Right lobe of liver (tissue), 6 donors: ENCODE results near the gene GIMAP1. TPM values are rescaled to one million over a fixed set of nuclear protein-coding genes. Genes with fewer than 3 reads are reported as not detected.
A peak's percentile ranks its signal among the peaks of the same experiment; 100 is the strongest.
"Not testable (repeated sequence)": the region's sequence is repeated elsewhere in the genome, so short reads cannot be mapped to it uniquely, and the experiment has no call there.

Experiments
- ATAC-seq, 4 donors: fragments of 200-7000 bp; cut with Tn5 transposase; one replicate each; pipeline ENCODE4 v1.9.1; 2020; ENCODE audit warnings: mild to moderate bottlenecking in 4 of 4, moderate library complexity in 4 of 4
- DNase-seq, 3 donors: peaks; one replicate each; pipeline ENCODE4 v3.0.0-alpha.2; 2020
- H3K27ac ChIP-seq, 3 donors: fragments of 200-600 bp; one replicate each; pipeline ENCODE4 v1.8.0; 2022
- H3K27me3 ChIP-seq, 2 donors: fragments of 200-600 bp; one replicate each; pipeline ENCODE4 v1.8.0; 2022
- H3K36me3 ChIP-seq, 4 donors: fragments of 200-600 bp; sonication (generic) in 1 of 4; one replicate each; pipeline versions ENCODE4 v1.5.1 to v1.8.0; 2017 to 2022; ENCODE audit warnings: control low read depth in 1 of 4
- H3K4me1 ChIP-seq, 4 donors: fragments of 200-600 bp; sonication (generic) in 1 of 4; one replicate each; pipeline versions ENCODE4 v1.5.1 to v1.8.0; 2017 to 2022; ENCODE audit warnings: control low read depth in 1 of 4
- H3K4me3 ChIP-seq, 3 donors: fragments of 200-600 bp; one replicate each; pipeline ENCODE4 v1.8.0; 2022
- H3K9me3 ChIP-seq, 4 donors: fragments of 200-600 bp; sonication (generic) in 1 of 4; one replicate each; pipeline versions ENCODE4 v1.5.1 to v1.8.0; 2017 to 2022; ENCODE audit warnings: control low read depth in 1 of 4
- POLR2A ChIP-seq: fragments of 450-650 bp; IDR thresholded peaks from one replicate; pipeline ENCODE4 v1.6.1; 2017; ENCODE audit warnings: antibody characterized with exemption, mild to moderate bottlenecking
- WGBS: methylation state at CpG from one replicate; pipeline ENCODE4 v1.1.6; 2018; ENCODE audit warnings: low coverage, low lambda C conversion rate; ENCODE audit not compliant: insufficient coverage; ENCODE audit errors: missing lambda C conversion rate; 5-methylcytosine and 5-hydroxymethylcytosine counted together
- intact Hi-C, 2 donors: fragments of 100-400 bp; cut with DNase I; formaldehyde crosslinking; loops; one replicate each; pipeline versions ENCODE4 v1.11.2 to v1.14.1; 2022
- long read RNA-seq: library from polyadenylated mRNA; unstranded; transcript quantifications from one replicate; pipeline ENCODE4 v2.0.0, GENCODE V29; 2019
- total RNA-seq, 6 experiments: library from RNA; depleted of rRNA in 2 of 6; stranded (reverse); fragments of >200 nt in 2 of 6; fragmentation: NEBNext Ultra II Directional in 3 of 6; extraction: Animal tissue kit (Norgen Biotek cat#: 25700) in 3 of 6; gene quantifications; one replicate each; pipeline versions ENCODE4 v1.1.0 to v1.2.4, GENCODE V29; 2016 to 2023
- TF ChIP-seq, protein P1 (sequence below), 4 donors: fragments of 200-600 bp in 3 of 4; fragments of 450-650 bp in 1 of 4; IDR thresholded peaks; one replicate each; pipeline versions ENCODE4 v1.5.1 to v1.8.0; 2016 to 2022; ENCODE audit warnings: antibody characterized with exemption in 4 of 4, mild to moderate bottlenecking in 2 of 4
- donor health status: DM: no; HTN: yes; CAD: no.
- donor health status: DM: no; HTN: no; CAD: no.
- donor health status: DM: no; HTN: no; CAD: no.
- donor health status: DM: no; HTN: yes; CAD: no.
- donor health status: DM: no; HTN: yes; CAD: no.

The GIMAP1 gene
- 1 to 10 TPM in 5 of 6 experiments, under 1 TPM in 1; 0.73 to 2.4 (median 1.8) TPM for total RNA-seq
- long read RNA-seq, result 0 reads

DNA sequence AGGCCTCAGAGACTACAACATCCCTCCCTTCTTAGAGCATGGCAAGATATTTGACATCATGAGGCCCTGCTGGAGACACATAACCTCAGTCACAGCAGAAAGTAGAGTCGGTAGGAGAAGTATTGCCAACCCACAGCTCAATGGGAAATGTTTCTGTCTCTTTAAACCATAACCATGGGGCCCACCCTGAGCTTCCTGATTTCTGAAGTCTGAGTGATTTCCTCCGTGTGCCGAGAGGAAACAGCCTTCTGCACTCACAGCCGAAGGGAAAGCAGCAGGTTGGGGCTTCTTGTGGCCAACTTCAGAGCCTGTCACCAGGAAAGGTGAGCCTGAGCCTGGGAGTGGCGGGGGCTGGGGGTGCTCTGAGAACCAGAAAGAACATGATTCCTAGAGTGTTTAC, at the start of gene GIMAP1:
Gene GIMAP1, plus strand, starts transcription at position 246 of the 400 bp plus-strand sequence. CDS start 2,435 bp downstream, outside the sequence.
- DNase-seq, result no peak
- peak; percentile 30 for TF ChIP-seq POLR2A
- TF ChIP-seq, protein P1, sequence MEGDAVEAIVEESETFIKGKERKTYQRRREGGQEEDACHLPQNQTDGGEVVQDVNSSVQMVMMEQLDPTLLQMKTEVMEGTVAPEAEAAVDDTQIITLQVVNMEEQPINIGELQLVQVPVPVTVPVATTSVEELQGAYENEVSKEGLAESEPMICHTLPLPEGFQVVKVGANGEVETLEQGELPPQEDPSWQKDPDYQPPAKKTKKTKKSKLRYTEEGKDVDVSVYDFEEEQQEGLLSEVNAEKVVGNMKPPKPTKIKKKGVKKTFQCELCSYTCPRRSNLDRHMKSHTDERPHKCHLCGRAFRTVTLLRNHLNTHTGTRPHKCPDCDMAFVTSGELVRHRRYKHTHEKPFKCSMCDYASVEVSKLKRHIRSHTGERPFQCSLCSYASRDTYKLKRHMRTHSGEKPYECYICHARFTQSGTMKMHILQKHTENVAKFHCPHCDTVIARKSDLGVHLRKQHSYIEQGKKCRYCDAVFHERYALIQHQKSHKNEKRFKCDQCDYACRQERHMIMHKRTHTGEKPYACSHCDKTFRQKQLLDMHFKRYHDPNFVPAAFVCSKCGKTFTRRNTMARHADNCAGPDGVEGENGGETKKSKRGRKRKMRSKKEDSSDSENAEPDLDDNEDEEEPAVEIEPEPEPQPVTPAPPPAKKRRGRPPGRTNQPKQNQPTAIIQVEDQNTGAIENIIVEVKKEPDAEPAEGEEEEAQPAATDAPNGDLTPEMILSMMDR (IDR thresholded peaks at IDR 0.05), result no peak
- H3K27me3 ChIP-seq, result no peaks in the 10 kb centered on the region
- H3K9me3 ChIP-seq, result peaks cover 0 to 3% (median 0%) of the 10 kb centered on the region in 4 donors
- H3K4me3 ChIP-seq, result peak within 1 kb of the TSS; percentile 38 to 49 (median 44)
- H3K4me1 ChIP-seq, result no peaks in the 10 kb centered on the region
- no peaks in the 10 kb centered on the region for H3K36me3 ChIP-seq
- intact Hi-C loops, result no loop called here
- peak within 1 kb of the TSS; percentile 47 to 68 (median 54) for H3K27ac ChIP-seq
- WGBS, result 30% methylated on average over 3 of the region's 5 CpGs
- peak; percentile 76 to 83 (median 81) for ATAC-seq

DNA sequence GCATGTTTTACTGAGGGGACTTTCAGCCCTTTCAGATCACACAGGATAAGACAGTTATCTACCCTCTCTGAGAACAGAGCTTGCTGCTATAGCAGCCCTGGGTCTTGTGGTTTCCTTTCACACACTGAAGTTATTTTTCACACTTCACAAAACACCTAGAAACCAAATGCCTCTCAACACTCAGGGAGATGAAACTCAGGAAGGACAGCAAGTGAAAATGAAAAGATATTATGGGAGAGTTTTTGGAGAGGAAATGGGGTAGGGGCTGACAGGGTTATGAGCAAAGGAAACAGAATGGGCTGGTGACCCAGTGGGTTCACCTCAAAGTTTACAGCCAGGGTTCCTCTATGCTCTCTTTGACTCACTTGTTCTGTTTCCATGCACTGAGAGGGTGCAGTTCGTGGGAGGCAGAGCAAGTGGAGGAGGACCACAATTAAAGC, 47.9 kb upstream of the GIMAP1 start:
- Histone ChIP-seq H3K36me3 (no peaks in the 10 kb centered on the region), H3K27ac (no peak overlapping the region)

DNA sequence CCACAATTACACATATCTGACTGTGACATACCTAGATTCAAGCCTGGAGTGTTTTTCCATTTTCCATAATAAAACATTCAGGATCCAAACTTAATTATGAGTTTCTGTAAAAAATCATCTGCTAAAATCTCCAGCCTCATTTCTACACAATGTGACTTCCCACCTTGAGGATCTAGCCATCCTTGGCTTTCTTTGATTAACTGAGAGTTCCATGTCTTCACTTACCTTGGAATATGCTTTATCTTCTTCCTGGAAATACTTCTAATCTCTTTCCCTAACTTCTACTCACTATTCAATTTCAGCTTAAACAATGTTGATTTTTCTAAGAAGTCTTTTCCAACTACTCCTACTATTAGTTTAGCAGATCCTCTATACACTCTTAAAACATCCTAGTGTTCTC, 47.4 kb upstream of the GIMAP1 start:
- no peak for ATAC-seq
- no peak for TF ChIP-seq POLR2A
- TF ChIP-seq, protein P1 (IDR thresholded peaks at IDR 0.05), result no peak
- no peaks in the 10 kb centered on the region for H3K4me1 ChIP-seq

More for the DNA sequence above, 47.9 kb upstream of the GIMAP1 start:
- TF ChIP-seq, protein P1 (IDR thresholded peaks at IDR 0.05), result no peak
- TF ChIP-seq POLR2A, result no peak
- no peak overlapping the region for H3K4me3 ChIP-seq
- no peak for DNase-seq
- H3K9me3 ChIP-seq, result no peaks in the 10 kb centered on the region
- 50% methylated on average over 1 of the region's 1 CpG for WGBS
- H3K4me1 ChIP-seq, result no peaks in the 10 kb centered on the region
- ATAC-seq, result peak; percentile 32 to 53 (median 45)
- no peaks in the 10 kb centered on the region for H3K27me3 ChIP-seq
- intact Hi-C loops, result no loop called here

DNA sequence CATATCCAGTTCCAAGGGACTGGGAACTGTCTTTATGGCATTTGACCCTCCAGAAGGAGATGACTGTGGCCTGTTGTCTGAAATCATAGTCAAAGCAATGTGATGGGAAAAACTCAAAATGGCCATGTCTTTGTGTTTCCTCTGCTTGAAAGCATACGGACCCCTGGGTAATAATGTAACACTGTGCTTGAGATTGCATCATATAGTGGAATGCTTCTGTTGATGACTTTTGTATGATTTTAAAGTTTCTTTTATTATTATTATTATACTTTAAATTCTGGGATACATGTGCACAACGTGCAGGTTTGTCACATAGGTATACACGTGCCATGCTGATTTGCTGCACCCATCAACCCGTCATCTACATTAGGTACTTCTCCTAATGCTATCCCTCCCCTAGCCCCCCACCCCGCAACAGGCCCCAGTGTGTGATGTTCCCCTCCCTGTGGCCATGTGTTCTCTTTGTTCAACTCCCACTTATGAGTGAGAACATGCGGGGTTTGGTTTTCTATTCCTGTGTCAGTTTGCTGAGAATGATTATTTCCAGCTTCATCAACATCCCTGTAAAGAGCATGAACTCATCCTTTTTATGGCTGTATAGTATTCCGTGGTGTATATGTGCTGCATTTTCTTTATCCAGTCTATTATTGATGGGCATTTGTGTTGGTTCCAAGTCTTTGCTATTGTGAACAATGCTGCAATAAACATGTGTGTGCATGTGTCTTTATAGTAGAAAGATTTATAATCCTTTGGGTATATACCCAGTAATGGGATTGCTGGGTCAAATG, 44.4 kb upstream of the GIMAP1 start:
- DNase-seq, H3K9me3 ChIP-seq, ATAC-seq, intact Hi-C loops, H3K27ac ChIP-seq, H3K4me1 ChIP-seq, H3K4me3 ChIP-seq, H3K36me3 ChIP-seq, H3K27me3 ChIP-seq: not testable (repeated sequence)
- 75% methylated on average over 6 of the region's 7 CpGs for WGBS

More for the DNA sequence above, 47.4 kb upstream of the GIMAP1 start:
- H3K27ac ChIP-seq, result no peak overlapping the region
- H3K9me3 ChIP-seq, result no peaks in the 10 kb centered on the region
- H3K36me3 ChIP-seq, result no peaks in the 10 kb centered on the region
- intact Hi-C loops, result no loop called here
- no peak overlapping the region for H3K4me3 ChIP-seq
- DNase-seq, result no peak
- no peaks in the 10 kb centered on the region for H3K27me3 ChIP-seq

DNA sequence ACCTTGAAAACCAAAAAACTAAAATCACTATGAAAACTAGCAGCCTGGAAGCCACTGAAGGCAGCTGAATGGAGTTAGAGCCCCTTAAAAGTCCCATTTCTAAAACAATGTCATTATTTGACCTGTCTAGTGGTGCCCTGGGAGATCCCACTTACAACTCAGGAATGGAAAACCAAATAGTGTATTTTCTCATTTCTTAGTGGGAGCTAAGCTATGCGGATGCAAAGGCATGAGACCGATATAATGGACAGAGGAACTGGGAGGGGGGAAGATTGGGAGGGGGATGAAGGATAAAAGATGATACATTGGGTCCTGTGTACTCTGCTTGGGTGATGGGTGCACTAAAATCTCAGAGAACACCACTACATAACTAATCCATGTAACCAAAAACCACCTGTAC, 40.7 kb upstream of the GIMAP1 start:
- no peaks in the 10 kb centered on the region for H3K9me3 ChIP-seq
- intact Hi-C loops, result no loop called here
- peak overlapping the region in 1 of 3 donors; percentile 25 for H3K27ac ChIP-seq
- H3K4me1 ChIP-seq, result no peaks in the 10 kb centered on the region
- H3K4me3 ChIP-seq, result no peak overlapping the region
- no CpG with 5 or more reads among the region's 2 CpGs for WGBS
- ATAC-seq (peak in 2 of 4 donors; percentile 19 to 23), DNase-seq (no peak)
- H3K36me3 ChIP-seq, result no peaks in the 10 kb centered on the region
- H3K27me3 ChIP-seq, result no peaks in the 10 kb centered on the region
- TF ChIP-seq POLR2A, result no peak
- TF ChIP-seq, protein P1 (IDR thresholded peaks at IDR 0.05), result no peak

DNA sequence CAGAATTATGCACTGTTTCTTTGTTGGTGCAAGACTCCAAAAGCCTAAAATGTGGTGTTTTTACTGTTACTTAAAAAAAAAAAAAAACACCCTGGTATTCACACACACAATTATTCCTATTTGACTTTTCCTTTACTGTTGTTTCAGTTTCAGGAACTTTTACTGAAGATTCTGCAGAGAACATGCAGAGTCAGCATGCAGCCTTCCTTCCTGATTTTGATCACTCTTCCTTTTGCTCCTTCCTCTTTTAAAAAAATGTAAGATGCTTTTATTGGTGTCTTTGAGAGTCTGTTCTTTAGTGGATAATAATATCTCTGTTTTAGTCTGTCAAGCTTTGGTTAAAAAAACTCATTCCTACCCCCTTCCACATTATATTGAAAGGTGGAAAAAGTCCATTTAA, 40.1 kb upstream of the GIMAP1 start:
- H3K9me3 ChIP-seq, H3K36me3 ChIP-seq, H3K4me3 ChIP-seq, H3K27me3 ChIP-seq, H3K4me1 ChIP-seq, intact Hi-C loops, DNase-seq: not testable (repeated sequence)
- peak overlapping the region in 1 of 3 donors; percentile 38 for H3K27ac ChIP-seq
- peak; percentile 48 to 68 (median 58) for ATAC-seq

DNA sequence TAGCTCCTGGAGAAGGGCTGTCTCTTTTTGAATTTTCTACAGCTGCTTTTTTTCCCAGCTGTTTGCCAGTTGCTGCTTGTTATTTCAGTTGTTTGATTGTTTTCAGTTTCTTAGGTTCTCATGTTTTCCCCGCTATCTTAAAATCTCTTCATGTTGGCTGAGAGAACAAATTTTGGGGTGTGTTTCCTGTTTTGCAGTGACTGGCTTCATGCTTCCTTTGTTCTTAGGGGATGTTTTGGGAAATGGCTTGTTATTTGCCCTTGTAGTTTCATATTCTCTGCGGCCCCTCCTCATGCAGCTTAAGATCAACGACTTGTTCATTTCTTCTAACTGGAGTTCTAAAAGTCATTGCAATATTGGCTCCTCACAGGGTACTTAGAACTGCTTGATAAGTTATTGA, 39.6 kb upstream of the GIMAP1 start:
- 32% methylated on average over 3 of the region's 3 CpGs for WGBS
- H3K4me1 ChIP-seq, H3K4me3 ChIP-seq, H3K9me3 ChIP-seq, H3K27me3 ChIP-seq, intact Hi-C loops, DNase-seq, H3K36me3 ChIP-seq: not testable (repeated sequence)
- peak overlapping the region in 1 of 3 donors; percentile 38 for H3K27ac ChIP-seq
- ATAC-seq, result peak; percentile 49 to 74 (median 72)

DNA sequence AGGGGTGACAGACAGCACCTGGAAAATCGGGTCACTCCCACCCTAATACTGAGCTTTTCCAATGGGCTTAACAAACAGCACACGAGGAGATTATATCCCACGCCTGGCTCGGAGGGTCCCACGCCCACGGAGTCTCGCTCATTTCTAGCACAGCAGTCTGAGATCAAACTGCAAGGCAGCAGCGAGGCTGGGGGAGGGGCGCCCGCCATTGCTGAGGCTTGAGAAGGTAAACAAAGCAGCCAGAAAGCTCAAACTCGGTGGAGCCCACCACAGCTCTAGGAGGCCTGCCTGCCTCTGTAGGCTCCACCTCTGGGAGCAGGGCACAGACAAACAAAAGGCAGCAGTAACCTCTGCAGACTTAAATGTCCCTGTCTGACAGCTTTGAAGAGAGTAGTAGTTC, 37.8 kb upstream of the GIMAP1 start:
- ATAC-seq, H3K4me3 ChIP-seq, H3K9me3 ChIP-seq, H3K36me3 ChIP-seq, H3K4me1 ChIP-seq, H3K27me3 ChIP-seq, DNase-seq, H3K27ac ChIP-seq, intact Hi-C loops: not testable (repeated sequence)
- WGBS, result 0% methylated on average over 1 of the region's 11 CpGs
